Chondrocyte (in vitro differentiated cells): ENCODE data around the gene OTUD4. TPM values are rescaled to one million over a fixed set of nuclear protein-coding genes. Genes with fewer than 3 reads are reported as not detected.
"Not testable (repeated sequence)": the region's sequence is repeated elsewhere in the genome, so short reads cannot be mapped to it uniquely, and the experiment has no call there.

ENCODE experiments used
- DNase-seq: peaks from one replicate; pipeline ENCODE4 v3.0.0; 2021; ENCODE audit warnings: mixed read lengths, low spot score
- H3K27ac Mint-ChIP-seq: one replicate; pipeline ENCODE4 v1.8.0; 2021; ENCODE audit warnings: mild to moderate bottlenecking, moderate library complexity, mixed read lengths; ENCODE audit not compliant: unreplicated experiment
- H3K27me3 Mint-ChIP-seq: 2 replicates; pipeline ENCODE4 v1.8.0; 2021; ENCODE audit warnings: low read depth, mixed read lengths
- H3K36me3 Mint-ChIP-seq: 2 replicates; pipeline ENCODE4 v1.8.0; 2021; ENCODE audit warnings: low read depth, mixed read lengths
- H3K4me1 Mint-ChIP-seq: 2 replicates; pipeline ENCODE4 v1.8.0; 2021; ENCODE audit warnings: low read depth, mild to moderate bottlenecking, mixed read lengths
- H3K4me3 Mint-ChIP-seq: one replicate; pipeline ENCODE4 v1.8.0; 2021; ENCODE audit warnings: mild to moderate bottlenecking, moderate library complexity, mixed read lengths; ENCODE audit not compliant: unreplicated experiment
- H3K9me3 Mint-ChIP-seq: 2 replicates; pipeline ENCODE4 v1.8.0; 2021; ENCODE audit warnings: low read depth, mixed read lengths
- CTCF ChIP-seq: fragments of 200-600 bp; sonication (generic); IDR thresholded peaks from 2 replicates; pipeline ENCODE4 v1.5.0; 2021; ENCODE audit warnings: antibody characterized with exemption, mild to moderate bottlenecking, moderate library complexity
- total RNA-seq: library from RNA; stranded (reverse); gene quantifications from 3 replicates; pipeline ENCODE4 v1.2.1, GENCODE V29; 2021

Gene OTUD4
- total RNA-seq, 1 donor from 2014 or later: 27.7 TPM

- Mint-ChIP-seq H3K36me3 (no peaks in the 10 kb centered on the region), H3K9me3 (no peaks in the 10 kb centered on the region), H3K4me1 (peaks cover 11% of the 10 kb centered on the region), H3K27me3 (peaks cover 3% of the 10 kb centered on the region), H3K27ac (no peak overlapping the region), H3K4me3 (no peak overlapping the region)
- no peak for TF ChIP-seq CTCF
- no peak for DNase-seq
These were observed 3.2 kb upstream of the OTUD4 start for GRCh38 chr4:145183581-145183980.

DNA sequence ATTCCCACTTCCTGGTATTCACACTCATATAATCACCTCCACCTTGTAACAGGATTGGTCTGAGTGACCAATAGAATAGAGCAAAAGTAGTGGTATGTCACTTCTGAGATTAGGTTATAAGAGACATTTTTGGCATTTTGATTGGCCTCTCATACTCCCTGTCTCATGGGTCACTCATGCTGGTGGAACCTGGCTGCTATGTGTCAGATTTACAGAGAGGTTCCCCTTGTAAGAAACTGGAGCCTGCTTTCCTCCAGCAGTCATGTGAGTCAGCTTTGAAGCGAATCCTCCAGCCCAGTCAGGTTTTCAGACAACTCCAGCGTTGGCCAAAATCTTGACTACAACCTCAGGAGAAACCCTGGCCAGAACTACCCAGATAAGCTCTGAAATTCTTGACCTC, 2.6 kb upstream of the OTUD4 start:
- no peak for TF ChIP-seq CTCF
- Mint-ChIP-seq H3K27me3 (peaks cover 3% of the 10 kb centered on the region), H3K36me3 (no peaks in the 10 kb centered on the region), H3K4me3 (no peak overlapping the region), H3K4me1 (peaks cover 17% of the 10 kb centered on the region), H3K27ac (no peak overlapping the region), H3K9me3 (no peaks in the 10 kb centered on the region)
- DNase-seq: no peak

- Mint-ChIP-seq H3K27ac (no peak overlapping the region), H3K27me3 (peaks cover 3% of the 10 kb centered on the region), H3K9me3 (no peaks in the 10 kb centered on the region), H3K4me1 (peaks cover 25% of the 10 kb centered on the region), H3K4me3 (no peak overlapping the region), H3K36me3 (no peaks in the 10 kb centered on the region)
- no peak for DNase-seq
- no peak for TF ChIP-seq CTCF
These were observed 1.8 kb upstream of the OTUD4 start for GRCh38 chr4:145182222-145182621.

DNA sequence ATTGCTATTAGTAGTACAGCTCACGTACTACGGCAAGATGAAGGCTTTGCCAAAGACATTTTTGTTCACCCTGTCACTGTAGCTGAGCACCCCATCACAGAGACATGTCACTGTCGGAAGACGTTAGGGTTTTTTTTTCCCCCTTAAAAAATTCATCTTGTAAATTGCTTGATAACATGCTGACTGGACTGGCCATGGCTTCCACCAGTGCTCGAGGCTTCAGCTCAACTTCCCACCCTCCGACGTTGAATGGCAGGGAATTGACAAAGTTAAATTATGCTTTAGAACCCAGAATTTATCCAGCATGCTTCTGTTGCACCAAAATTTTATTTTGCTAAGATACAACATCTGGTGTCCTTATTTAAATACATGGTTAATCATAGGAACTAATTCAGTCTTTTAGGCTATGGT, 707 bp upstream of the OTUD4 start:
- H3K9me3 Mint-ChIP-seq: no peaks in the 10 kb centered on the region
- H3K36me3 Mint-ChIP-seq: no peaks in the 10 kb centered on the region
- H3K27ac Mint-ChIP-seq: peak overlapping the region; percentile 85
- peaks cover 32% of the 10 kb centered on the region for H3K4me1 Mint-ChIP-seq
- peak overlapping the region; percentile 80 for H3K4me3 Mint-ChIP-seq
- no peak for DNase-seq
- TF ChIP-seq CTCF: no peak
- peaks cover 3% of the 10 kb centered on the region for H3K27me3 Mint-ChIP-seq

GRCh38 chr4:145179861-145180297, 510 bp downstream of the OTUD4 start:
- H3K4me3 Mint-ChIP-seq: peak overlapping the region; percentile 77
- H3K27ac Mint-ChIP-seq: peak overlapping the region; percentile 97
- DNase-seq, H3K36me3 Mint-ChIP-seq, H3K27me3 Mint-ChIP-seq, H3K9me3 Mint-ChIP-seq: not testable (repeated sequence)
- H3K4me1 Mint-ChIP-seq: peaks cover 42% of the 10 kb centered on the region

- no peak for TF ChIP-seq CTCF
- peaks cover 1% of the 10 kb centered on the region for H3K36me3 Mint-ChIP-seq
- H3K4me3 Mint-ChIP-seq: peak overlapping the region; percentile 76
- no peaks in the 10 kb centered on the region for H3K27me3 Mint-ChIP-seq
- H3K4me1 Mint-ChIP-seq: peaks cover 46% of the 10 kb centered on the region
- peak overlapping the region; percentile 97 for H3K27ac Mint-ChIP-seq
- no peaks in the 10 kb centered on the region for H3K9me3 Mint-ChIP-seq
- no peak for DNase-seq
These were observed 1.0 kb downstream of the OTUD4 start for GRCh38 chr4:145179281-145179860.
